Activated naive CD8-positive, alpha-beta T cell treated with anti-CD3 and anti-CD28 coated beads, Interleukin-2, amount 50 U/mL, for 24 hours (primary cell): Measurements from ENCODE around the gene BPNT1.
"Not testable (repeated sequence)": the region's sequence is repeated elsewhere in the genome, so short reads cannot be mapped to it uniquely, and the experiment has no call there.

ENCODE experiments used
- ATAC-seq: fragments of 150-1000 bp; cut with Tn5 transposase; one replicate; pipeline ENCODE4 v1.10.0; 2021
- DNase-seq: peaks from one replicate; pipeline ENCODE4 v3.0.0; 2021
- H3K27ac Mint-ChIP-seq: one replicate; pipeline ENCODE4 v1.8.0; 2021; ENCODE audit warnings: mild to moderate bottlenecking, mixed read lengths
- H3K27me3 Mint-ChIP-seq: one replicate; pipeline ENCODE4 v1.8.0; 2021; ENCODE audit warnings: mixed read lengths
- H3K36me3 Mint-ChIP-seq: one replicate; pipeline ENCODE4 v1.8.0; 2021; ENCODE audit warnings: low read depth, mixed read lengths
- H3K4me1 Mint-ChIP-seq: one replicate; pipeline ENCODE4 v1.8.0; 2021; ENCODE audit warnings: mixed read lengths
- H3K4me3 Mint-ChIP-seq: one replicate; pipeline ENCODE4 v1.8.0; 2021; ENCODE audit warnings: mild to moderate bottlenecking, moderate library complexity, mixed read lengths
- H3K9me3 Mint-ChIP-seq: one replicate; pipeline ENCODE4 v1.8.0; 2021; ENCODE audit warnings: mixed read lengths

BPNT1 gene

DNA sequence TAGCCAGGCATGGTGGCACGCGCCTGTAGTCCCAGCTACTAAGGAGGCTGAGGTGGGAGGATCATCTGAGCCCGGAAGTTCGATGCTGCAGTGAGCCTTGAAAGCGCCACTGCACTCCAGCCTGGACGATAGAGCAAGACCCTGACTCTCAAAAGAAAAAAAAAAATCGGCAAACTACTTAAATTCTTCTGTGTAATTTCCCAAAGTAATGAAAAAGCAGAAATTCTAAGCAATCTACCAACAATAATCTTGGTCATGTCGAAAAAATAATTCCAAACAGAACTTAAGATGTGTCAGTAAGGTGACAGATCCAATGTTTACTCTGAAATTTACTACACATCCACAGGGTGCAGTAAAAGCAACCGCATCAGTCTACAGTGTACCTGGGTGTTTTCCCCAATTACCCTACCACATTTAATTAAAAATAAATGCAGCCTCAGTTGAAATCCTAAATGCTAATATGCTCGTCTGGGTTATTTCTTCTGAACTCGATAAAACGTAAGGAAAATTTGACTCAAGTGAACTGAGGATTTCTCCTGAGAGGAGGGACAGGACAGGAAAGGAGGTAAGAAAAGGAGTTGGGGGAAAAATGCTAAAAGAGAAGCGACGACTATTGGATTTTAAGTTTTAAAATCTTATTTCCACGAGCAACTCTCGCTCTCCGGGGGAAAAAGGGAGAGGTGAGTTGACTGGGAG is 44.1 kb downstream of the BPNT1 start:
- H3K27ac Mint-ChIP-seq: peak overlapping the region; percentile 97
- H3K27me3 Mint-ChIP-seq: peaks cover 2% of the 10 kb centered on the region
- peak overlapping the region; percentile 96 for H3K4me3 Mint-ChIP-seq
- no peak for DNase-seq
- no peaks in the 10 kb centered on the region for H3K9me3 Mint-ChIP-seq
- peaks cover 27% of the 10 kb centered on the region for H3K36me3 Mint-ChIP-seq
- no peak for ATAC-seq
- H3K4me1 Mint-ChIP-seq: peaks cover 51% of the 10 kb centered on the region

- peaks cover 30% of the 10 kb centered on the region for H3K36me3 Mint-ChIP-seq
- H3K4me1 Mint-ChIP-seq: peaks cover 55% of the 10 kb centered on the region
- peaks cover 2% of the 10 kb centered on the region for H3K27me3 Mint-ChIP-seq
- H3K27ac Mint-ChIP-seq: peak overlapping the region; percentile 97
- peak overlapping the region; percentile 96 for H3K4me3 Mint-ChIP-seq
- no peaks in the 10 kb centered on the region for H3K9me3 Mint-ChIP-seq
- no peak for ATAC-seq
- no peak for DNase-seq
Observed at GRCh38 chr1:220044678-220045355, 44.8 kb downstream of the BPNT1 start.

DNA sequence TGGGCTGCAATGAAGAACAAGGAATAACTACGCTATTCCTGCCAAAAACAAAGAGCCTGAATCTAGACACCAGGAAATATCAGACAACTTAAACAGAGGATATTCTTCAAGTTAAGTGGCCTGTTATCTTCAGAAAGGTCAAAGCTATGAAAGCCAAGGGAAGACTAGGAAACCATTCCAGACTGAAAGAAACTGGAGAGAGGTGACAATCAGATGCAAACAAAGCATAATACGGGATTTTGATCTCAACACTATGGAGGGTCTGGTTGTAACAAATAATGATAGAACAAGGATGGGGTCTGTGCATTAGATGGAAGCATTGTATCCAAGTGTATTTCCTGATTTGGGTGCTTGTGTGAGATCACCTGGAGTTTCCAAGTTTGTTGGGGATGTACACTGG is 45.9 kb downstream of the BPNT1 start:
- H3K4me3 Mint-ChIP-seq: peak overlapping the region; percentile 72
- peaks cover 36% of the 10 kb centered on the region for H3K36me3 Mint-ChIP-seq
- H3K4me1 Mint-ChIP-seq: peaks cover 61% of the 10 kb centered on the region
- peaks cover 2% of the 10 kb centered on the region for H3K27me3 Mint-ChIP-seq
- ATAC-seq (no peak), DNase-seq (no peak)
- peak overlapping the region; percentile 79 for H3K27ac Mint-ChIP-seq
- H3K9me3 Mint-ChIP-seq: no peaks in the 10 kb centered on the region

DNA sequence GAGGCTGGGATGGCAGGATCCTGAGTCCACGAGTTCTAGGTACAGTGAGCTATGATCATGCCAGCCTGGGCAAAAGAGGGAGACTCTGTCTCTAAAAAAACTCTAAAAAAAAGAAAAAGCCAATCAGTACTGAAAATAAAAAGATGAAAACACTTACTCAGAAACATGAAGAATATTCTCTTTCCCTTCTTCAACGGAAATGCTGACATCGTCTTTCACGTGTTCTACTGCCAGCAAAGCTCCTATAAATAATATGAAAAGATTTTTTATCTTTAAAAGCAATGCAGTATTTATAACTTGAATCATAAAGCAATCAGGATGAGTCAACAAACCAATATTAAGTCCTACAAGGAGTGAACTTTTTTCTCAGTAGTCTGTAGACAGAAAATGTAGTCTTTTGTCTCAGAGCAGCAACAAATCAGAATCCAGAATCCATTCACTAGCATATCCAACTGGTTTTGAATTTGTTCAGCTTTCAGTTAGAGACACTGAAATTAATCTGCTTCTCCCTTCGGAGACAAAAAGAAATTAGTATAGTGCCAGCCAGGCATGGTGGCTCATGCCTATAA is 49.5 kb downstream of the BPNT1 start:
- no peaks in the 10 kb centered on the region for H3K27me3 Mint-ChIP-seq
- DNase-seq (no peak), ATAC-seq (no peak)
- H3K27ac Mint-ChIP-seq: peak overlapping the region; percentile 39
- H3K9me3 Mint-ChIP-seq: no peaks in the 10 kb centered on the region
- no peak overlapping the region for H3K4me3 Mint-ChIP-seq
- peaks cover 57% of the 10 kb centered on the region for H3K4me1 Mint-ChIP-seq
- H3K36me3 Mint-ChIP-seq: peaks cover 45% of the 10 kb centered on the region

DNA sequence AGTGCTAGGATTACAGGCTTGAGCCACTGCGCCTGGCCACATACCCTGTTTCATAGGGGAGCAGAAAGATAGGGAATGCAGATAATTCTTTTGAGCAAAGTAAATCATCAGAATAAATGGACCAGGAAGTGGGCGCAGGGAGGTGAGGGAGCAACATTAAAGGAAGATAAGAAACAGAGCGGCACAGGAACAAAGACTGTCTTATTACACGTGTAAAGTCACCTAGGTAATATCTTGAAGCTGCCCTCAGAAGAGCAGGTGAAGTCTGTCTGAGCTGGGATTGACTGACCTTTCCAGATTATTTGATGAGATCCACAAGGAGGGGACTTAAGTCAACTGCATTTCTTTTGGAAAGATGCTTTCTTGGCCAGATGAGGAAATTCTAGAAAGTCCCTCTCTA is 50.9 kb downstream of the BPNT1 start:
- ATAC-seq (no peak), DNase-seq (no peak)
- peaks cover 43% of the 10 kb centered on the region for H3K4me1 Mint-ChIP-seq
- no peaks in the 10 kb centered on the region for H3K27me3 Mint-ChIP-seq
- H3K27ac Mint-ChIP-seq: peak overlapping the region; percentile 52
- no peak overlapping the region for H3K4me3 Mint-ChIP-seq
- H3K9me3 Mint-ChIP-seq: no peaks in the 10 kb centered on the region
- H3K36me3 Mint-ChIP-seq: peaks cover 51% of the 10 kb centered on the region

DNA sequence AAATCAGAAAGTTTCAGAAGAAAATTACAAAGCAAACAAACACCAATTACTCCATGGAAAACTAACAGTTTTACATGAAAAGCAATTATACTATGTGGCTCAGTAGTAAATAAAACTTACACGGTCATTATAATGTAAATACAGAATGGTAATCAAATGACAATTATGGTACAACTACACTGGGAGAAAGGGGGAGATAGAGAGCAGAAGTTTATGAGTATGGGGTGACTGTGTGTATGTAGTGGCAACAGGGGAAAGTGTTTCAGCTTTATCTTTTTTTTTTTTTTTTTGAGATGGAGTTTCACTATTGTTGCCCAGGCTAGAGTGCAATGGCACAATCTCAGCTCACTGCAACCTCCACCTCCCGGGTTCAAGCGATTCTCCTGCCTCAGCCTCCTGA is 51.8 kb downstream of the BPNT1 start:
- not testable (repeated sequence) for H3K27me3 Mint-ChIP-seq, DNase-seq, H3K4me3 Mint-ChIP-seq, H3K9me3 Mint-ChIP-seq, ATAC-seq, H3K27ac Mint-ChIP-seq
- peaks cover 36% of the 10 kb centered on the region for H3K4me1 Mint-ChIP-seq
- H3K36me3 Mint-ChIP-seq: peaks cover 53% of the 10 kb centered on the region

GRCh38 chr1:220032911-220033310 is 56.7 kb downstream of the BPNT1 start:
- peaks cover 11% of the 10 kb centered on the region for H3K4me1 Mint-ChIP-seq
- H3K27ac Mint-ChIP-seq: no peak overlapping the region
- ATAC-seq (no peak), DNase-seq (no peak)
- no peak overlapping the region for H3K4me3 Mint-ChIP-seq
- peaks cover 68% of the 10 kb centered on the region for H3K36me3 Mint-ChIP-seq
- H3K9me3 Mint-ChIP-seq: no peaks in the 10 kb centered on the region
- no peaks in the 10 kb centered on the region for H3K27me3 Mint-ChIP-seq

DNA sequence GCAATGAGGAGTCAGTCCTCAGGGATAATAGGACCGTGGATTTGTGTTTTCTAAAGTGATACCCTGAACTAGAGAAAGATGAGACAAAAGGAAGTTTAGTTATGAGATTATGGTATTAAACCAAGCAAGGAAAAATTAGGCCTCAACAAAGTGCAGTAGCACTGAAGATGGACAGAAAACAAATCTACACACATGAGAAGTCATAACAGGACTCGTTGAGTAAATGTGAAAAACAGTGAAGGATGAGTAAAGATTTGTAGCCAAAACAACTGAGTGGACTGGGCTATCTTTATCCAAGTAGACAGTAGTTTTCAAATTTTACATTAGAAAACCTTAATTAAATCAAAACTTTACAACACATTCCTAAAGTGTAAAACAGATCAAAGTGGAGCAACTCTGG is 58.3 kb downstream of the BPNT1 start:
- Mint-ChIP-seq H3K4me3 (no peak overlapping the region), H3K27me3 (no peaks in the 10 kb centered on the region), H3K9me3 (no peaks in the 10 kb centered on the region), H3K36me3 (peaks cover 58% of the 10 kb centered on the region), H3K27ac (peak overlapping the region; percentile 11), H3K4me1 (peaks cover under 1% of the 10 kb centered on the region)
- DNase-seq (no peak), ATAC-seq (no peak)

GRCh38 chr1:220028346-220028895 is 61.2 kb downstream of the BPNT1 start:
- H3K4me3 Mint-ChIP-seq: no peak overlapping the region
- H3K9me3 Mint-ChIP-seq: no peaks in the 10 kb centered on the region
- H3K27ac Mint-ChIP-seq: no peak overlapping the region
- ATAC-seq: no peak
- DNase-seq: no peak
- H3K27me3 Mint-ChIP-seq: no peaks in the 10 kb centered on the region
- peaks cover 56% of the 10 kb centered on the region for H3K36me3 Mint-ChIP-seq
- no peaks in the 10 kb centered on the region for H3K4me1 Mint-ChIP-seq

DNA sequence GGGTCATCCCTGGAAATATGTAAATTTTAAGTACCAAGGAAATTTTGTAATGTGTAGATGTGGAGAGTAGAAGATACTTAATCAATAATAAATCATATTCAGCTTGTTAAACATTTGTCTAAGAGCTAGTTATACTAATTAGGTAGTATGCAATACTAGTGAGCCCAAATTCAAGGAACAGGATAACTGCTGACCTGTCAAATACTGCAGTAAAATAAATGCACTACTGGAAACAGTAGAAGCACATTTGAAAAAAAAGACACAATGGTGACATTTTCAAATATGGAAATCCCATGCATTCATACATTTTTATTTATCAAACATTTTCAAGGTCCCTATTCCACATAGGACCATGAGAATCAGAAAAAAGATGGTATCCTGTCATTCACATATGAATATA is 70.5 kb downstream of the BPNT1 start:
- DNase-seq (no peak), ATAC-seq (no peak)
- Mint-ChIP-seq H3K27me3 (no peaks in the 10 kb centered on the region), H3K9me3 (no peaks in the 10 kb centered on the region), H3K4me3 (no peak overlapping the region), H3K4me1 (peaks cover 11% of the 10 kb centered on the region), H3K36me3 (peaks cover 64% of the 10 kb centered on the region), H3K27ac (no peak overlapping the region)

GRCh38 chr1:220013497-220013896 is 76.1 kb downstream of the BPNT1 start:
- H3K27me3 Mint-ChIP-seq: no peaks in the 10 kb centered on the region
- no peak overlapping the region for H3K4me3 Mint-ChIP-seq
- H3K9me3 Mint-ChIP-seq: no peaks in the 10 kb centered on the region
- H3K4me1 Mint-ChIP-seq: peaks cover 23% of the 10 kb centered on the region
- ATAC-seq (no peak), DNase-seq (no peak)
- H3K36me3 Mint-ChIP-seq: peaks cover 52% of the 10 kb centered on the region
- no peak overlapping the region for H3K27ac Mint-ChIP-seq

GRCh38 chr1:220012259-220012658 is 77.3 kb downstream of the BPNT1 start:
- Mint-ChIP-seq H3K27me3 (no peaks in the 10 kb centered on the region), H3K9me3 (no peaks in the 10 kb centered on the region), H3K36me3 (peaks cover 54% of the 10 kb centered on the region), H3K4me1 (peaks cover 23% of the 10 kb centered on the region), H3K27ac (no peak overlapping the region), H3K4me3 (no peak overlapping the region)
- DNase-seq (no peak), ATAC-seq (no peak)

- no peaks in the 10 kb centered on the region for H3K27me3 Mint-ChIP-seq
- no peak overlapping the region for H3K27ac Mint-ChIP-seq
- H3K4me3 Mint-ChIP-seq: no peak overlapping the region
- ATAC-seq (no peak), DNase-seq (no peak)
- peaks cover 56% of the 10 kb centered on the region for H3K36me3 Mint-ChIP-seq
- H3K9me3 Mint-ChIP-seq: no peaks in the 10 kb centered on the region
- H3K4me1 Mint-ChIP-seq: peaks cover 23% of the 10 kb centered on the region
Observed at GRCh38 chr1:220011620-220012019, 78.0 kb downstream of the BPNT1 start.
